Measurements from ENCODE around the gene CMIP.

DNA sequence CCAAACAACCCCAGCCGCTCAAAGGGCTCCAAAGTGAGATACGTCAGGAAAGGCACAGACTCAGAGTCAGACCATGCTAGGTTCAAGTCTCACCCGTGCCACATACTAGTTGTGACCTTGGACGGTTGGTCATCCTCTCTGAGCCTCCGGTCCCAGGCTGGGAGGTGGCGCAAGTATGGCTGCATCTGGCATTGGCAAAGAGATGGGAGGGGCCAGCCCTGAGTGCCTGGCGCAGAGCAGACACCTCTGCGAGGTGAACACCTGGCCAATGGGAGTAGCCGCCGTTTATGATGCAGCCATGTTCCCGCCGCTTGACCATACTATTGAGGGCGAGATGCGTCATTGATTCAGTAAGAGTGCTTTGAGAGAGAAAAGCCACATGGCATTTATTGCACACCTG lies 236.7 kb downstream of the CMIP start:
- TF ChIP-seq CTCF (IDR thresholded peaks at IDR 0.05) (no peak), POLR2A (IDR thresholded peaks at IDR 0.05) (no peak)

All from Peyer's patch (tissue), 4 donors.